Measurements from ENCODE around the gene CFAP97D1.
A peak's percentile ranks its signal among the peaks of the same experiment; 100 is the strongest.

Gene CFAP97D1

DNA sequence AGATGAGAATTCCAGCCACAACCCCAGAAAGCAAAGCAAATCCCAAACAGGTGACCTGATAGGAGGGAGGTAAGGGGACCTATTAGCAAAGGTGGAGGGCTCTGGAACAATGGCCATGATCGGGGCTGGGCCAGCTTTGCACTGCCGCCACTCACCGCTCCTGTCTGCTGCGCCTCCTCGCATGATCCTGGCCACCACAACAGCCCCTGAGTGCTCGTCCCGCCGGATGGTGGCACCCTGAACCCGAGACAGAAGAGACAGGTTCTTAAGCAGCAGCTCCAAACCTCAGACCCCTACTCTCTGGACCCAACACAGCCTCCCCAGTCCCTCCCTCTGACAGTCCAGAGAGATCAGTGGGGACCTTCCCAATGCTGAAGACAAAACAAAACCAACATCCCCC, 47.4 kb downstream of the CFAP97D1 start:
- DNase-seq (ENCODE audit: low spot score) = no peak

DNA sequence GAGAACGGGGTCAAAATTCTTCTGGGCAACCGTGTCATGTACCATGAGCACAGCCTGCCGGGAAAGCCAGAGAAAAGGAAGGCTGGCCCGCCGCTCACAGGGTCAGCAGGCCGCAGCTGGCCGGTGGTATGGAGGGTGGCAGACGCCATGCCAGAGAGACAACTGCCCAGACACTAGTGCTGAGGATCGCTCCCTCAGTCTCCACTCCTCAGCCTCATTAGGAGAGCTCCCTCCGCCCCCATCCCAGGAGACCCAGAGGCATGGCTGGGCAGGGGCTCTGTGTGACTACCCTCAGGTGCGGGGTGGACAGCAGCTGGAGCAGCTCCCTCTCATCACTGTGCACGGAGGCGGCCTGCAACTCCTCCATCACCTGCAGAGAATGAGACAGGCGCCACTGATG, 49.5 kb downstream of the CFAP97D1 start:
- no peak for DNase-seq (ENCODE audit: low spot score)

GRCh38 chr17:43830510-43831140, 50.4 kb downstream of the CFAP97D1 start:
- no peak for DNase-seq (ENCODE audit: low spot score)

- no peak for DNase-seq (ENCODE audit: low spot score)
Observed at GRCh38 chr17:43831633-43832032, 51.4 kb downstream of the CFAP97D1 start.

DNA sequence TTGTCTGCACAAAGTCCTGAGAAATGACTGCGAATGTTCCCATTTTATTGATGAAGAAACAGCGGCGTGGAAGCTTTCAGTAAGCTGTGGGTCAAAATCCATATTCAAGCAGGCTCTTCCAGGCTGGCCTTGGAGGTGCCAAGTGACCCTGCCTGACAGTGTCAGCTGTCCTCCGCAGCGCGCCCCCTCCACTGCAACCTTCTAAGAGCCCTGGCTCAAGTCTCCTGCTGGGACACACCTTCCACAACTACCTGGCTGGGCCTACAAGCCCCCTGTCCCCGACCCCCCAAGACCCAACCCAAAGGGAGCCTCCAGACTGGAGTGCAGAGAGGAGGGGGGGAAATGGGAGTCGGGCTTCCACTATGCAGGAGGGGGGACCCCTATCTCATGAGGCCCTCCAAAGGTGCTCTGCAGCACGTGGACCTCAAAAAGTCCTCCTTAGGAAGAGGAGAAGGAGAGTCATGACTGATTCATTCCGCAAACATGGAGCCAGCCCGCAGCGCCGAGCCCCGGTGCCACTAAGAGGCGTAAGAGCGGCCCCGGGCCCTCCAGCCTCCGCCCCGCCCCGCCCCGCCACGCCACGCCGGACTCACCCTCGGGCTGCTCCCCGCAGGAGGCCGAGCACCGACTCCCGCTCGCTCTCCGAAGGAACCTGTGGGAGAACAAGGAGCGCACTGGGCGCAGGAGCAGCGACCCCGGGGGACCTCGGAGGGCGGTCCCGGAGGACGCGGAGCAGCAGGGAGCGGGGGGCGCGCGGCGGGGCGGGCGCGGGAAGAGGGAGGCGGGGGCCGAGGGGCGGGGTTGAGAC, 52.1 kb downstream of the CFAP97D1 start:
- peak; percentile 76 for DNase-seq (ENCODE audit: low spot score)

GRCh38 chr17:43832976-43833829, 53.0 kb downstream of the CFAP97D1 start, which contains the start of gene MPP3:
Gene MPP3 (minus strand): TSS chr17:43833146. CDS start chr17:43831906, 1,240 bp downstream.
- DNase-seq (ENCODE audit: low spot score) = peak; percentile 84

- DNase-seq (ENCODE audit: low spot score) = no peak
Observed at GRCh38 chr17:43834106-43834505, 53.9 kb downstream of the CFAP97D1 start.

Measured in LoVo (cell line).